Superior temporal gyrus (tissue), 1 donor: ENCODE measurements around the gene LRP1-AS.

Experiments
- DNase-seq: peaks from one replicate; pipeline ENCODE4 v3.0.0-alpha.2; 2016; ENCODE audit errors: extremely low spot score

Gene LRP1-AS

DNA sequence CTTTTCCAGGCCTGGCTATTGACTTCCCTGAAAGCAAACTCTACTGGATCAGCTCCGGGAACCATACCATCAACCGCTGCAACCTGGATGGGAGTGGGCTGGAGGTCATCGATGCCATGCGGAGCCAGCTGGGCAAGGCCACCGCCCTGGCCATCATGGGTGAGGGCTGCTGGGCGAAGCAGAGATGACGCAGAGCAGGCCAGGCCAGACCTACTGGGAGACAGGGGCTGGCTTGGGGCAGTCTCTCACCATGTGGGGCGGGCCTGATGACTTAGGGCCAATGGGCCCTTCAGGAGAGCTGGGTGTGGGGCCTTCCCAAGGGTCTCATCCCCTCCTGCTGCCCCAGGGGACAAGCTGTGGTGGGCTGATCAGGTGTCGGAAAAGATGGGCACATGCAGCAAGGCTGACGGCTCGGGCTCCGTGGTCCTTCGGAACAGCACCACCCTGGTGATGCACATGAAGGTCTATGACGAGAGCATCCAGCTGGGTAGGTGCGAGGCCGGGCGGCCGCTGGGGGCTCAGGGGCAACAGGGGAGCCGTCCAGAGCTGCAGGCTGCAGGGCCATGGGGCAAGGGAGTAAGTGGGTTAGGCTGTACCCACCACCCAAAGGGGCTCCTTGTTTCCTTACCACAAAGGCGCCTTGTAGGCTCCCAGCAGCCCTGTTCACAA, 33.0 kb upstream of the LRP1-AS start:
- no peak for DNase-seq

DNA sequence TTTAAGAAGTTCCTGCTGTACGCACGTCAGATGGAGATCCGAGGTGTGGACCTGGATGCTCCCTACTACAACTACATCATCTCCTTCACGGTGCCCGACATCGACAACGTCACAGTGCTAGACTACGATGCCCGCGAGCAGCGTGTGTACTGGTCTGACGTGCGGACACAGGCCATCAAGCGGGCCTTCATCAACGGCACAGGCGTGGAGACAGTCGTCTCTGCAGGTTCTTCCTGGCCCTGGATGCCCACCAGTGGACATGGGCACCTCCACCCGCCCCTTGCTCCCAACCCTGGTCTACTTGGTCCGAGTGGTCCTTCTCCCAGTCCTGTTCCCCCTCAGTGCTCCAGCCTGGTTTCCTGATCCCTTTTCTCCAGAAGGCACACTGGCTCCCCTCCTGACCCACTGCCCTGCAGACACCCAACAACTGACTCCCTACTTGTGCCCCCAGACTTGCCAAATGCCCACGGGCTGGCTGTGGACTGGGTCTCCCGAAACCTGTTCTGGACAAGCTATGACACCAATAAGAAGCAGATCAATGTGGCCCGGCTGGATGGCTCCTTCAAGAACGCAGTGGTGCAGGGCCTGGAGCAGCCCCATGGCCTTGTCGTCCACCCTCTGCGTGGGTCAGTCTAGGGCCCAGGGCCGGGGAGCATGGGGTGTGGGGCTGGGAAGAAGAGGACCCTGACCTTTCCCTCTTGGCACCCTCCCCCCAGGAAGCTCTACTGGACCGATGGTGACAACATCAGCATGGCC, 32.1 kb upstream of the LRP1-AS start:
- no peak for DNase-seq

DNA sequence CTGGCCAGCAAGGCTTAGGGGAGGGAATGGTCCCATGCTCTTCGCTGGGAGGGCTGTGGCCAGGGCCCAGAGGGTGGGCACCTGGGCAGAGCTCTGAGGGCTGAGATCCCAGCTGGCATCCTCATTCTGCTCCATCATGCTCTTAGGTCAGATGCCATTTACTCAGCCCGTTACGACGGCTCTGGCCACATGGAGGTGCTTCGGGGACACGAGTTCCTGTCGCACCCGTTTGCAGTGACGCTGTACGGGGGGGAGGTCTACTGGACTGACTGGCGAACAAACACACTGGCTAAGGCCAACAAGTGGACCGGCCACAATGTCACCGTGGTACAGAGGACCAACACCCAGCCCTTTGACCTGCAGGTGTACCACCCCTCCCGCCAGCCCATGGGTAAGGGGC, 30.8 kb upstream of the LRP1-AS start:
- no peak for DNase-seq

DNA sequence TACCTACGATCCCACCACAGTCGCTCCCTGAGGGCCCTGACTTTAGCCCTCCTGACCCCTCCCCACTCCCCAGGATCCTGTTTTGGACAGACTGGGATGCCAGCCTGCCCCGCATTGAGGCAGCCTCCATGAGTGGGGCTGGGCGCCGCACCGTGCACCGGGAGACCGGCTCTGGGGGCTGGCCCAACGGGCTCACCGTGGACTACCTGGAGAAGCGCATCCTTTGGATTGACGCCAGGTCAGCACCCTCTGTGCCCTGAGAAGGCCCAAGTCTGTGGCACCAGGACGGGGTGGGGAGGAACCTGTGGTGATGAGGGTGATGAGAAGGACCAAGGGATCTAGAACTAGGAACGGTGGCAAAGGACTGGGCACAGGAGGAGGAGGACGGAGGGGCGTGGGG, 29.9 kb upstream of the LRP1-AS start:
- no peak for DNase-seq

DNA sequence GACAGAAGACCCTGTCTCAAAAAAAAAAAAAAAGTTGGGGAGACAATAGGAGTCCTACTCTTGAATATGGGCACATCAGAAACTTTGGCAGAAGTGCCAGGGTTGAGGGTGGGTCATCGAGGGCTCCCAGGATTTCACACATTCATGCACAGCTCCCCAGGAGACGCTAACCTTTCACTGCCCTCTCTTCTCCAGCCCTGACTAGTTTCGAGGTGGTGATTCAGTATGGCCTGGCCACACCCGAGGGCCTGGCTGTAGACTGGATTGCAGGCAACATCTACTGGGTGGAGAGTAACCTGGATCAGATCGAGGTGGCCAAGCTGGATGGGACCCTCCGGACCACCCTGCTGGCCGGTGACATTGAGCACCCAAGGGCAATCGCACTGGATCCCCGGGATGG, 29.4 kb upstream of the LRP1-AS start:
- DNase-seq = no peak

DNA sequence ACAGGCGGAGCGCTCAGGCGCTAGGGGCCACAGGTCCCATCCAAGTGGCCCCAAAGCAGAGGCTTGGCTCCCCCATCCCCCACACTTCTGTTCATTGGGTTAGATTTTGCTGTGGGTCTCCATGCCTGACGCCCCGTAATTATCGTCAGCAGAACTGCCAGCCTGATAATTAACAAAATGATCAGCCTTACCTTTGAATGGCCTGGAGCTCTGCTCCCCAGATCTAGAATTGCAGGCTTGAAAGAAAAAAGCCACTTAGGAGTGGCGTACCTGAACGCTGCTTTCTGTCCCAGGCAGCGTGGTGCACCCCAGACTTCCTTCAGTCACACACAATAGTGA, 28.7 kb upstream of the LRP1-AS start:
- DNase-seq = no peak

DNA sequence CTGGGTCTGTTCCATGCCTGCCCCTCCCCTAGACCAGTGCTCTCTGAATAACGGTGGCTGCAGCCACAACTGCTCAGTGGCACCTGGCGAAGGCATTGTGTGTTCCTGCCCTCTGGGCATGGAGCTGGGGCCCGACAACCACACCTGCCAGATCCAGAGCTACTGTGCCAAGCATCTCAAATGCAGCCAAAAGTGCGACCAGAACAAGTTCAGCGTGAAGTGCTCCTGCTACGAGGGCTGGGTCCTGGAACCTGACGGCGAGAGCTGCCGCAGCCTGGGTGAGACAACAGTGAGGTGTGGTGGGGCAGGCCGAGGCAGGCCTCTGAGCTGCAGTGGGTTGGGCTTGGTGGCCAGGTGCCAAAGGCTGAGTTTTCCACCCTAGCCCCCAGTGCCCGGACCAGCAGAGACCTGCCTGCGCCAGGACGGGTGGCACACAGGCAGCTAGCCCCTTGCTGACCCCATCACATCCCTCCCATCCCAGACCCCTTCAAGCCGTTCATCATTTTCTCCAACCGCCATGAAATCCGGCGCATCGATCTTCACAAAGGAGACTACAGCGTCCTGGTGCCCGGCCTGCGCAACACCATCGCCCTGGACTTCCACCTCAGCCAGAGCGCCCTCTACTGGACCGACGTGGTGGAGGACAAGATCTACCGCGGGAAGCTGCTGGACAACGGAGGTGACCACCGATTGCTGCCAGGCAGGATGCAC, 28.2 kb upstream of the LRP1-AS start:
- peak; percentile 77 for DNase-seq

DNA sequence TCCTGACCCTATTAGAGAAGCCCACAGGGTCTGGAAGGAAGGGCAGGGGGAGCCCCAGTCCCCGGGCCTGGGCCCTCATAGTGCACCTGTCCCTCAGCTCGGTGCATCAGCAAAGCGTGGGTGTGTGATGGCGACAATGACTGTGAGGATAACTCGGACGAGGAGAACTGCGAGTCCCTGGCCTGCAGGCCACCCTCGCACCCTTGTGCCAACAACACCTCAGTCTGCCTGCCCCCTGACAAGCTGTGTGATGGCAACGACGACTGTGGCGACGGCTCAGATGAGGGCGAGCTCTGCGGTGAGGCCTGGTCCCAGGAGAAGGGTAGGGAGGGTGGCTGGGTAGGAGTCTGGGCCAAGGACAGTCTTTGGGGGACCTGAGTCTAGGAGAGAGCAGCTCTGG, 26.3 kb upstream of the LRP1-AS start:
- no peak for DNase-seq

DNA sequence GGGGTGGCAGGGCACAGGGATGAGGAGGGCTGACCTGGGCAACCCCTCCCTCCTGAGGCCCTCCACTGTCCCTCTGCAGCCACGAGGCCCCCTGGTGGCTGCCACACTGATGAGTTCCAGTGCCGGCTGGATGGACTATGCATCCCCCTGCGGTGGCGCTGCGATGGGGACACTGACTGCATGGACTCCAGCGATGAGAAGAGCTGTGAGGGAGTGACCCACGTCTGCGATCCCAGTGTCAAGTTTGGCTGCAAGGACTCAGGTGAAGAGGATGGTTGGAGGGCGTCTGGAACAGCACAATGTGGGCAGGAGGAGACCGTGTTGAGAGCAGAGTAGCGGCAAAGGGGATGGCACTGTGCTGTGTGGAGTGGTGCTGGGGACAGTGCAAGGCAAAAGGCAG, 25.7 kb upstream of the LRP1-AS start:
- DNase-seq = no peak

DNA sequence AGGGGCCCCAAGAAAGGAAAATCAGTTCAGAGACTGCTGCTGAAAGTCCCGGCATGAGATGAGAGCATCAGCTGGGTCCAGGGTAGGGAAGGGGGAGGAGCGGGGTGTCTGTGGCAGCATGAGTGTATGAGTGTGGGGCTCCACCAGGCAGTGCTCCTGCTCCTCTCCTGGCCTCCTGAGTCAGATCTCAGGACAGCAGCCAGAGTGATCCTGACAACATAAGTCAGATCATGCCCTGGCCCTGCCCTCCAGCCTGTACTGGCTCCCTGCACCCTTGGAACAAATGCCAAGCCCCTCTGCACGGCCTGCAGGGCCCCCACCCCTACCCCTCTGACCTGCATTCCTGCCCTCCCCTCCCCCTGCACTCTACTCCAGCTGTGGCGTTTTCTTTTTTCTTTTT, 24.2 kb upstream of the LRP1-AS start:
- DNase-seq = no peak

DNA sequence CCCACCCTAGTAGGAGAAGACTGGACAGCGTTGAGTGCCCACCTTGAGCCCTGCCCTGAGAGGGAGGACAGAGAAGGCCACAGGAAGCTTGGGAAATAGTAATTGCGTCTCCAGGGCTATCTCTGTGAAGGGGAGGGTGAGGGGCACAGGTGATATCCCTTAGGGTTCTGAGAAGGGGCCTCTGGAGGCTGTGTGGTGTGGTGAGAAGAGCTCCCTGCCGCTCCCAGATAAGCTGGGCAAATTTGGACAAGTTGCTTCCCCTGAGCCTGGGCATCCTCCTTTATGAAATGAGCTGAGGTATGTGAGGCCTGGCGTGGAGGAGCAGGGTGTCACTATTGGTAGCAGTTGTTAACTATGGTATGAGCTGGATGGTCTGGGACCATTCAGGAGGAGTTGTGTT, 23.5 kb upstream of the LRP1-AS start:
- DNase-seq = no peak

DNA sequence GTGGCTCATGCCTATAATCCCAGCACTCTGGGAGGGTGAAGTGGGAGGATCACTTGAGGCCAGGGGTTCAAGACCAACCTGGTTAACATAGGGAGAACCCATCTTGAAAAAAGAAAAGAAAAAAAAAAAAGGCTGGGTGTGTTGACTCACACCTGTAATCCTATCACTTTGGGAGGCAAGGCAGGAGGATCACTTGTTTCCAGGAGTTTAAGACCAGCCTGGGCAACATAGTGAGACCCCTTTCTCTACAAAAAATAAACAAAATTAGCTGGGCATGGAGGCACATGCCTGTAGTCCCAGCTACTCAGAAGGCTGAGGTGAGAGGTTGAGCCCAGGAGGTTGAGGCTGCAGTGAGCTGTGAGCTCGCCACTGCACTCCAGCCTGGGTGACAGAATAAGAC, 23.0 kb upstream of the LRP1-AS start:
- no peak for DNase-seq

DNA sequence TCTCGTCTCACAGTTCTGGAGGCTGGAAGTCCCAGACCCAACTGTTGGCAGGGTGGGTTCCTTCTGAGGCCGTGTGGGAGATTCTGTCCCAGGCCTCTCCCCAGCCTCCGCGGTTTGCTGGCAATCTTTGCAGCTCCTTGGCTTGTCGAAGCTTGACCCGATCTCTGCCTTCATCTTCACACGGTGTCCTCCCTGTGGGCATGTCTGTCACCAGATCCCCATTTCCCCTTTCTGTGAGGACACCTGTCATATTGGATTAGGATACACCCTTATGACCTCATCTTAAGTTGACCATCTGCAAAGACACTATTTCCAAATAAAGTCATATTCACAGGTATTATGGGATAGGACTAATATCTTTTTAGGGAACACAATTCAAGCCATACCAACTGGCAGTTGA, 22.6 kb upstream of the LRP1-AS start:
- DNase-seq = no peak

DNA sequence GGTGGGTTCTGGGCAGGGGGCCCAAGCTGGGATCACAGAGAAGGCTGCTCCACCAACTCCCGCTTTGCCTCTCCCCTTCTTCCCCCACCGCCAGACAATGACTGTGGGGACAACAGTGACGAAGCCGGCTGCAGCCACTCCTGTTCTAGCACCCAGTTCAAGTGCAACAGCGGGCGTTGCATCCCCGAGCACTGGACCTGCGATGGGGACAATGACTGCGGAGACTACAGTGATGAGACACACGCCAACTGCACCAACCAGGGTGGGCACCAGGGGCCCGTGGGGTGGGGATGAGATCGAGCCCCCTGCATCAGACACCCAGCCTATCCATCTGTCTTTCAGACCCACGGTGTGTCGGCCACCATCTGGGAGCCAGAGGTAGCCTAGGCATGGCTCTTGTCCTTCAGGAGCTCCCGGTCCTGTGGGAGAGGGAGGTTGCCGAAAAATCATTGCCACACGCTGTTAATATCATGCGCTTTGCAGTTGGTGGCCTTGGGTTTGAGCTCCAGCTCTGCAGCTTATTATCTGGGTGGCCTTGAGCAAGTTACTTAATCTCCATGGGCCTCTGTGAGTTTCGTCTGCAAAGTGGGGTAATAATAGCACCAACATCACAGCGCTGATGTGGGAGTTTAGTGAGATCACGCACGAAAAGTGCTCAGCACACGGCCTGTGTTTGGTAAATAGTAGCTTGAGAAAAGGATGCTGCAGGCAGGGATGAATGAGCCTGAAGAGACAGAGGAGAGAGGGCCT, 21.8 kb upstream of the LRP1-AS start:
- peak; percentile 53 for DNase-seq

DNA sequence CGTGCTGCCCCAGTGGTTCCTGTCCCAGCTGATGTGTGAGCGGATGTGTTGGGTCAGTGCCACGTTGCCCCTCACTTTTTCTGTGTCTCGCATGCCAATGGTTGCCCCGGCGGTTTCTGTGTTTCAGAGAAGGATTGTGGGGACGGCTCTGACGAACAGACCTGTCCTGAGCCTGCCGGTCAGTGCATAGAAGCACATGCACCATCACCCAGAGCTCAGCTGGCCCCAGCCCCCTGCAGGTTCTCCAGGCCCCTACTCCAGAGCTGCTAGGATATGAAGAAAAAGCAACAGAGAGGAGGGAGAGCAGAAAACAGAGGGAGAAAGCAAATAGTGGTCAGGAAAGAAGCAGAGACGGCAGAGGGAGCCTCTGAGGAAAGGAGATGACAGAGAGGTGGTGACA, 20.6 kb upstream of the LRP1-AS start:
- DNase-seq = no peak

DNA sequence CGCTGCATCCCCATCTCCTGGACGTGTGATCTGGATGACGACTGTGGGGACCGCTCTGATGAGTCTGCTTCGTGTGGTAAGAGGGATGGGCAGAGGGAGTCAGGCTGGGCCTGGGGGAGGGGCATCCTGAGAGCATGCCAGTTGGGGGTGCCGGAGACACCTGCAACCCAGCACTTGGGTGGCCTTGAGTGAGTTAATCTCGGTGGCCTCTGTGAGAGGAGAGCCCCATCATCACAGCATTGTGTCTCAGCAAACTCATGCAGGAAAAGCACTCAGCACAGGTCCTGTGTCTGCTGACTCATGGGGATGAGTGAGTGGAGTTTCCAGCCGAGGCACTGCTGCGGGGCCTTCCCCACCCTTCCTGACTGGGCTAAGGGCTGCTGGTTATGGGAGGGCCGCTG, 19.6 kb upstream of the LRP1-AS start:
- no peak for DNase-seq

DNA sequence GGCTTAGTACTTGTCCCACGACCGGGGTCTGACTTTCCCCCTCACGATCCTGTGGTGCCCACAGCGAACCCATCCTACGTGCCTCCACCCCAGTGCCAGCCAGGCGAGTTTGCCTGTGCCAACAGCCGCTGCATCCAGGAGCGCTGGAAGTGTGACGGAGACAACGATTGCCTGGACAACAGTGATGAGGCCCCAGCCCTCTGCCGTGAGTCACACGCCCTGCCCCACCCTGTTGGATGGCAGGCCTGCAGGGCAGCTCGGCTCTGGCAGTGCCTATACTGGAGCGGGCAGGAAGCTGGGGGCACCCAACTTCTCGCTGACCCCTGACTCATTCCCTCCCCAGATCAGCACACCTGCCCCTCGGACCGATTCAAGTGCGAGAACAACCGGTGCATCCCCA, 18.3 kb upstream of the LRP1-AS start:
- DNase-seq = no peak

DNA sequence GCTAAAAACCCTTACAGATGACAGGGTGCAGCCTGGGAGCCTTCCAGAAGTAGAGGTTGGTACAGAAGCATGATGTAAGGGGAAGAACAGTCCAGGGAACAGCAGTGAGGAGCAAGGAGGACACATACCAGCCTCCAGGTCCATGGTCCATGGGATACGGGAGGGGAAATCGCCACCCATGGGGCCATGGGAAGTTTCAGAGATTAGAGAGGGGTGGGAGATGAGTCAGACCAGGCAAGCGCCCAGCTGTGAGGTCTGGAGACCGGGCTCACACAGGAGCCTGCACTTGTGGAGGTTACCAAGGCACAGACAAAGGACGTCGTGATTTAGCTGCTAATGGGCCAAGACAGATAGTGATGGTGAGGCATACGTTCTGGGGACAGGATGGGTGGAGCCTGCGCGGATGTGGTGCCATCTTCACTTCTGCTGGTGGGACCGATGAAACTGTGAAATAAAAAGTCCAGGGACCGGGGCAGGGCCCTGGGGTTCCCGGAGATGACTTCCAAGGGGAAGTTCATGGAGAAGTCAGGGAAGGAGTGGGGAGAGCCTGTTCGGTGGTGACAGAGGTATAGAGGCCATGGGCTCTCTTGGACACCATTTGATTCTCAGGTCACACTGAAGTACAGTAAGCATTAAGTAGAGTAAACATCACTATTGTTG, 17.7 kb upstream of the LRP1-AS start:
- no peak for DNase-seq

DNA sequence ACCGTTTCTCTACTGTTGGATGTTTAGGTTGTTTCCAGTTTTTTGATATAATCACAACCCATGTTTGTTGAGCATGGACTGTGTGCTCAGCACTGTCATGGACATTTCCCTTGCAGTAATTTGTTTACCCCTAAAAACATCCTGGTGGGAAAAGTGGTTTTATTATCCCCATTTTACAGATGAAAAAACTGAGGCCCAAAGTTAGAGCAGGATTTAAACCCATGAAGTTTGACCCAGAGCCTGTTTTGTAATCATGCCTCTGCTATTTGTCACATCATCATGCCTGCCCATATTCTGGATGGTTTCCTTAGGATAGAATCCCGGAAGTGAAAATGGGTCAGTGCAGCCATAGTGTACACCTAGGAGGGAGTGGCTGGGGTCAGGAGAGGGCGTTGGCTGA, 17.0 kb upstream of the LRP1-AS start:
- no peak for DNase-seq

DNA sequence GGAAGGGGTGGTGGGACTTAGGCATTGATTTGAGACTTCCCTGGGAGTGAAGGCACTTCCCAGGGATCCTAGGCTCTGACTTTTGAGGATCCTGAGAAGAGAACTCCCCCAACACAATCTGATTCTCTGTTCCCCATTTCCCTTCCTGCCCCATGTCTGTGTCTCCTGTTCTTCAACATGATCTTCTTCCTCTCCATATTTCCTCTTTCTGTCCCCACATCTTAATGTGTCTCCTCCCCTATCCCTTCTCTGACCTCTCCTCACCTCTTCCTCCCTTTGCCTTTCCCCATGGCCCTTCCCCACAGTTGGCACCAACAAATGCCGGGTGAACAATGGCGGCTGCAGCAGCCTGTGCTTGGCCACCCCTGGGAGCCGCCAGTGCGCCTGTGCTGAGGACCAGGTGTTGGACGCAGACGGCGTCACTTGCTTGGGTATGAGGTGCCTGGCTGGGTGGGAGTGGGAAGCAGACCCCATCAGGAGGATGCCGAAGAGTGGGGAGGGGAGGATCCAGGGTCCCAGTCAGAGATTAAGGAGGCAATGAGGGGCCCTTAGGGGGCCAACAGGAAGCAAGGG, 15.2 kb upstream of the LRP1-AS start:
- DNase-seq = no peak

DNA sequence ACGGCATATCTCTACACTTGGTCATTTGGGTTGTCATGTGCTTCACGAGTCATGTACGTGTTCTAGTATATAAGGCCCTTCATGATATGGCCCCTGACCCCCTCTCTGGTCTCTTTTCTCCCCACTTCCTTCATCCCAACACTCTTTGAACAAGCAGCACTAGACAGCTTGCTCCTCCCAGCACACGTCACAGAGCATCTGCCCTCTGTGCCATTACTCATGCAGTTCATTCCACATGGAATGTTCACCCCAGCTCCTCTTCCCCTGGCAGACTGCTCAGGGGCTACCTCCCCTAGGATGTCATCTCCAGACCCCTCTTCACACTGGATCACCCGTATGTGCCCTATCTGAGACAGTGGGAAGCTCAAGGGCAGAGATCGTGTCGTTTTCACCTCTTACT, 14.1 kb upstream of the LRP1-AS start:
- no peak for DNase-seq

DNA sequence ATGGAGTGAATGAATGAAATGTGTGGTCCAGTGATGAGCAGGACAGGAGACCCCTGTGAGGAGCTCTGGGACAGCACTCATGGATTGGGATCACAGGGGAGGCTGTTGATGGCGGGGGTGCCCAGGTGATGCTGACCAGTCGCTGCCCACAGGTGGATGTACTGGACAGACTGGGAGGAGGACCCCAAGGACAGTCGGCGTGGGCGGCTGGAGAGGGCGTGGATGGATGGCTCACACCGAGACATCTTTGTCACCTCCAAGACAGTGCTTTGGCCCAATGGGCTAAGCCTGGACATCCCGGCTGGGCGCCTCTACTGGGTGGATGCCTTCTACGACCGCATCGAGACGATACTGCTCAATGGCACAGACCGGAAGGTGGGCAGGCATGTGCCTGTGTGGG, 13.3 kb upstream of the LRP1-AS start:
- DNase-seq = no peak
